SU-DHL-6 (cell line): ENCODE results near the gene RIMBP3C.

Experiments
- CTCF ChIP-seq: fragments of 200-600 bp; sonication (generic); IDR thresholded peaks from one replicate; pipeline ENCODE4 v1.5.1; 2017; ENCODE audit warnings: antibody characterized with exemption, mild to moderate bottlenecking, low read length, moderate library complexity; ENCODE audit not compliant: insufficient read depth, poor library complexity, severe bottlenecking
- EZH2phosphoT487 ChIP-seq: fragments of 200-600 bp; sonication (generic), shearing (Covaris generic); conservative IDR thresholded peaks from 2 replicates; pipeline ENCODE4 v1.6.1; 2018; ENCODE audit warnings: mild to moderate bottlenecking, antibody characterized with exemption, low read length, moderate library complexity, mixed read lengths

- TF ChIP-seq CTCF (no peak), EZH2phosphoT487 (no peak)
Observed at GRCh38 chr22:21568347-21569075, 17.2 kb upstream of the RIMBP3C start.
